Stimulated activated CD4-positive, alpha-beta T cell treated with anti-CD3 and anti-CD28 coated beads, Interleukin-15, amount 100 ng/mL, for 24 hours (primary cell): ENCODE data around the gene GNG8.

Source experiments
- DNase-seq: peaks from one replicate; pipeline ENCODE4 v3.0.0-alpha.2; 2020

Gene GNG8

DNA sequence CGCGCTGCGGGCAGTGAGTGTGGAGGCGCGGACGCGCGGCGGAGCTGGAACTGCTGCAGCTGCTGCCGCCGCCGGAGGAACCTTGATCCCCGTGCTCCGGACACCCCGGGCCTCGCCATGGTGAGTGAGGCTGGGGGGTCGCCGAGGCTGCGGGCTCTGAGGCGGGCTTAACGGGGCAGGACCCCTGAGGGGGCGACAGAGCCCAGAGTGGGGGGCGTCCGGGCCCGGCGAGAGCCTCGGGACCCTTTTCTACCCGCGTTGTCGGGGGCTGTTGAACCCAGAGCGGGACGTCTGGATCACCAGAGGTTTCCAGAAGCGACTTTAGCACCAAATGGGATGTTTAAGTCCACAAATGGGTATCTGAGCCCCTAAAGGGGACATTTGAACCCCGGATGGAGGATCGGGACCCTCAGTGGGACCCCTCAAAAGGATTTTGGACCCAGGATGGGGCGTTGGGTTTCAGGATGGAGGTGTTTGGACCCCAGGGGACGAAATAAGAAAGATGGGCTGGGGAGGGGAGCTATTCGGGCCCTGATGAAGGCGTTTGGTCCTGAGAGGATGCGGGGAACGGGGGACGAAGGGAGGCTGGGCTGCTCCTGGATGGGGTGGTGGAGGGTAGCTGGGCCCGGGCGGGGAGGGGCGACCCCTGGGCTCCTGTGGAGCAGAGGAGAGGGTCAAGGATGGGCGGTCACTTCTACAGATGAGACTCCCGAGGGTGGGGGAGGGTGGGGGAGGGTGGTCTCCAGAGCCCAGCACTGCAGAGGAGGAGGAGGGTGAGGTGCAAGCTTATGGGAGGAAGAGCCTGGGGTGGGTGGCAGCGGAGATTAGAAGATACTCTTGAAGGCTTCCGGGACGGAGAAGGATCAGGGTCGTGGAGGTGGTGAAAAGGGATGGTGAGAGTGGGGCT lies 34.4 kb downstream of the GNG8 start, which contains the start of gene CALM3:
CALM3 (plus strand) TSS at position 13 of the 907 bp plus-strand sequence; CDS start at position 118, 105 bp downstream.
- peak; percentile 44 for DNase-seq

DNA sequence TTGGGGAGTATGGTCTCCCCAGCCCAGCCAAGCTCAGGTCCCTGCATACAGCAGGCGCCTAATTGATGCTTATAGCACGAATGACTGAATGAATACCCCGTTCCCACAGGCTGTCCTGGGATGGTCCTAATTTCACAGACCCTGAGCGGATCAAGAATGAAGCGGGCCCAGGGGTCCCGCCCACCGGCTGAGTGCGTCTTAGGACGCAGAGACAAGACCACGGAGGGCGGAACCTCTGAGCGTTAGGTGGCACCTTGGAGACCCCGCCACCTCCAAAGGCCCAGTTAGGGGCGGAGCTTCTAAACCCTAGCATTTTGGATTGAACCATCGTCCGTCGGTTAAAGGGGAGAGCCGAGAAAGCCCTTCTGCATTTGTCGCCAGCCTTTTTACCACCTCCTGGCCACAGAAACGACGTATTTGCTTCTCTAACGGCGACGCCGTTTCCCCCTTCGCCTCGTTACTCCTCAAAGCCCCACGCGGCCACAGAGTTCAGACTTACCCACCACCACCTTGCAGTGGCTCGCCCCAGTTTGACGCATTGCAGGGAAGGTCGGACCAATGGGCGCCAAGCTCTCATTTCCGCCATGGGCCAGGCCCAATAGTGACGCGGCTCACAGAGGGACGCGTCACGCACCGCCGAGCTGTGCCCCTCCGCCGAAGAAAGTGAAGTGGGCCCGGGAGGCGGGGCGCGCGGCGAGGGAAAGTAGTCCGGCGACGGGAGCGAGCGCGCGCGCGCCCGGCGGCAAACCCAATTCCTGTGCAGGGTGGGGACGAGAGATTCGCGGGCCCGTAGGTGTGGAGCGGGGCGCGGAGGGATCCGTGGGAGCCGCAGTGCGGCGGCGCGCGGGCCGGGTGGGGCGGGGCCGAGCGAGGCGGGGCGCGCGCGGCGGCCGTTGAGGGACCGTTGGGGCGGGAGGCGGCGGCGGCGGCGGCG lies 35.4 kb downstream of the GNG8 start:
- DNase-seq = peak; percentile 98

DNA sequence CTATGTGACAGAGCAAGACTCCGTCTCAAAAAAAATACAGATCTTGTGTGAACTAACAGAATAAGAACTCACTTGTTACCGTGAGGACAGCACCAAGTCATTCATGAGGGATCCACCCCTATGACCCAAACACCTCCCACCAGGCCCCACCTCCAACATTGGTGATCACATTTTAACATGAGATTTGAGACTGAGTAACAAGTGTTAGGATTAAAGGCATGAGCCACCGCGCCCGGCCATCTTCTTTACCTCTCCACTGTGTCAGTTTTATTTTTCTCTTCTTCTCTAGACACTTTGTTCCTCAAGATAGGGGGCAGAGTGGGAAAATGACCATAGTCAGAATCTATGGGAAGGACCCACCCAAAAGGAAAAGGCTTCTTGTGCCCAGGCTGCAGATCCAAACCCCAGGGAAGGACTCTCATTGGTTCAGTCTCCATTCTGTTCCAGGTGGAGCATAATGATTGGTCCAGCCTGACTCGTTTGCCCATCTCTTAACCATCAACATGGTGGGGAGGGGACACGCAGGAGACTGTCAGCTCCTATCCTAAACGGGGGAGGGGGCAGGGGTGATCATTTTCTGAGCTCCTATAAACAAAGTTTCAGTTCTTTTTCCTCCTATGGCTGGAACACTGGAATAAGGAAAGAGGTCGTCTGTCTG lies 36.2 kb downstream of the GNG8 start:
- no peak for DNase-seq

DNA sequence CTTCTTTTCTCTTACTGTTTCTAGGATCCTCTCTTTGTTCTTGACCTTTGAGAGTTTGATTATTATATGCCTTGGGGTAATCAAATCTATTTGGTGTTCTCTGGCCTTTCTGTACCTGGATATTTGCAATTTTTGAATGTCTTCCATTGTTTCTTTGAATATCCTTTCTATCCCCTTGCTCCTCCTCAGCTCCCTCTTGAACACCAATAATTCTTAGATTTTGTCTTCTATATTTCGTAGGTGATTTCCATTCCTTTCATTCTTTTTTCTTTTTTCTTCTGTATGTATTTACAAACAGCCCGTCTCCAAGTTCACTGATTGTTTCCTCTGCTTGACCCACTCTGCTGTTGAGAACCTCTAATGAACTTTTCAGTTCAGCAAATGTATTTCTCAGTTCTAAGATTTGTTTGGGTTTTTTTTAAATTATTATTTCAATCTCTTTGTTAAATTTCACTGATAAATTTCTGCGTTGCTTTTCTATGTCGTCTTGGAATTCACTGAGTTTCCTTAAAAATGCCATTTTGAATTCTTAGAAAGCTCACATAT lies 37.6 kb downstream of the GNG8 start:
- no peak for DNase-seq

DNA sequence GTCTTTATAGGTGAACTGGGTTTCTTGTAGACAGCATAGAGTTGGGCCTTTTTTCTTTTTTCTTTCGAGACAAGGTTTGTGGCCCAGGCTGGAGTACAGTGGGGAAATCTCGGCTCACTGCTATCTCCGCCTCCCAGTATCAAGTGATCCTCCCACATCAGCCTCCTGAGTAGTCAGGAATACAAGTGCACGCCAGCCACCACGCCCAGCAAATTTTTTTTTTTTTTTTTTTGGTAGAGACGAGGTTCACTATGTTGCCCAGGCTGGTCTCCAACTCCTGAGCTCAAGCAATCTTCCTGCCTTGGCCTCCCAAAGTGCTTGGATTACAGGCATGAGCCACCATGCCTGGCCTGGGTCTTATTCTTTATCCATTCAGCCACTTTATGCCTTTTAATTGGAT lies 40.0 kb downstream of the GNG8 start:
- no peak for DNase-seq

DNA sequence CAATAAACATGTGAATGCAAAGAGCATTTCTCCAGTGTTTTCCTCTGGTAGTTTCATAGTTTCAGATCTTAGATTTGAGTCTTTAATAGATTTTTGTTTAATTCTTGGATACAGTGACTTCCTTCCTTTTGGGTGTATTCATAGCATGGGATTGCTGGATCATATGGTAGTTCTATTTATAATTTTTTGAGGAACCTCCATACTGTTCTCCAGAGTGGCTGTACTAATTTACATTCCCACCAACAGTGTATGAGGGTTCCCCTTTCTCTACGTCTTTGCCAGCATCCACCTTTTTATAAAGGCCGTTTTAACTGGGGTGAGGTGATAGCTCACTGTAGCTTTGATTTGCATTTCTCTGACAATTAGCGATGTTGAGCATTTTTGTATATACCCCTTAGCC lies 44.1 kb downstream of the GNG8 start:
- DNase-seq = no peak

DNA sequence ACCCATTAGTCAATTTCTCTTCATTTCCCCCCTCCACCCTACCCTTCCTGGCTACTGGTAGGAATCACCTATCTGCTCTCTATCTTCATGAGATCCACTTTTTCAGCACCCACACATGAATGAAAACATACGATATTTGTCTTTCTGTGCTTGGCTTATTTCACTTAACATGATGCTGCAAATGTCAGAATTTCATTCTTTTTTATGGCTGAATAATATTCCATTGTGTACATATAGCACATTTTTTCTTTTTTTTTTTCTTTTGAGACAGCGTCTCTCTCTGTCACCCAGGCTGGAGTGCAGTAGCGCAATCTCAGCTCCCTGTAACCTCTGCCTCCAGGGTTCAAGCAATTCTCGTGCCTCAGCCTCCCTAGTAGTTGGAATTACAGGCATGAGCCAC lies 44.7 kb downstream of the GNG8 start:
- no peak for DNase-seq

DNA sequence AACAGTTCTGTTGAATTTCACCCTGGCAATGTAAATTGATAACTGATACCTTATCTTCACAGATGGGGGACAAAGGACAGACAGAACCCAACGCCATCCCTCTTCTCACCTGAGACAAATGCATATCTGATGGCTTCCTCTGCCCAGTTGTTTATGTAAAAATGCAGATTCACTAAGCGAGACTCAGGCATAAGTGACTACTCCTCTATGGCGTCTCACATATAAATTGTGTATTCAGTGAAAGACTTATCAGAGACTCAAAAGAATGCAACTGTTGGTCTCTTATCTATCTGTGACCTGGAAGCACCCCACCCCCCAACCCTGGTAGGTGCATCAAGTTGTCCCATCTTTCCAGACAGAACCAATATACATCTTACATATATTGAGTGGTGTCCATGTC lies 48.1 kb downstream of the GNG8 start:
- no peak for DNase-seq

DNA sequence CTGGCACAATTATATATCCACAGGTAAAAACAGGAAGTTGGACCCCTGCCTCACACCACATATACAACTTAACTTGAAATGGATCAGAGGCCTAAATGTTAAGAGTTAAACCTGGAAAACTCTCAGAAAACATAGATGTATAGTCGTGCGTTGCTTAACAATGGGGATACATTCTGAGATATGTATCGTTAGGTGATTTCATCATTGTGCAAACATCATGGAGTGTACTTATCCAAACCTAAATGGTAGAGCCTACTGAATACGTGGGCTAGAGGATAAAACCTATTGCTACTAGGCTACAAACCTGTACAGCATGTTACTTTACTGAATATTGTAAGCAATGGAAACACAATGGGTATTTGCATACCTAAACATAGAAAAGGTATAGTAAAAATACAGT lies 49.7 kb downstream of the GNG8 start:
- DNase-seq = no peak

DNA sequence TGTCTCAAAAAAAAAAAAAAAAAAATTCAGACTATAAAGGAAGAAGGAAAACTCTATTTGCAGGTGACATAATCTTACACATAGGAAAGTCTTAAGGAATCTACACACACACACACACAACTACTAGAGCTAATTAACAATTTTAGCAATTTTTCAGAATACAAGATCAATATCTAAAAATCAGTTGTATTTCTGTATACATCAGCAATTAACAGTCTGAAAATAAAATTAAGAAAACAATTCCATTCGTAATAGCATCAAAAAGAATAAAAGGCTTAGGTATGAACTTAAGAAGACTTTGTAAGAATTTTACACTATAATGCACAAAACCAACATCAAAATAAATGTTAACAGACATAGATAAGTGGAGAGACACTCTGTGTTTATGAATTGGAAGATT lies 50.5 kb downstream of the GNG8 start:
- no peak for DNase-seq
